ENCODE data around the gene RAPGEF1. TPM values are rescaled to one million over a fixed set of nuclear protein-coding genes. Genes with fewer than 3 reads are reported as not detected.
"Not testable (repeated sequence)": the region's sequence is repeated elsewhere in the genome, so short reads cannot be mapped to it uniquely, and the experiment has no call there.

Gene RAPGEF1
- total and polyA plus RNA-seq, 2 donors (not counting 1 experiment from before 2014, with no cell fraction given) = 33.3 to 42.8 TPM

GRCh38 chr9:131712151-131712716, 27.6 kb downstream of the RAPGEF1 start:
- H3K4me2 ChIP-seq (ENCODE audit: extremely low read depth, insufficient read depth, low read length) = no peak overlapping the region
- H4K20me1 ChIP-seq (ENCODE audit: control insufficient read depth, extremely low read depth, insufficient read depth, low read length) = no peaks in the 10 kb centered on the region
- no peaks in the 10 kb centered on the region for H3K27me3 ChIP-seq (ENCODE audit: control insufficient read depth, insufficient read depth, low read length)
- TF ChIP-seq CTCF (conservative IDR thresholded peaks at IDR 0.05 in 1 of 2, IDR thresholded peaks at IDR 0.05 in 1 of 2; ENCODE audit: low read depth in 1 of 2, low read length in 2 of 2) = no peak
- no peak for TF ChIP-seq EZH2 (IDR thresholded peaks at IDR 0.05; ENCODE audit: low read length, missing control alignments)
- H3K9me3 ChIP-seq (ENCODE audit: control insufficient read depth, insufficient read depth, low read depth, low read length) = no peaks in the 10 kb centered on the region
- H3K4me3 ChIP-seq (replicated peaks in 1 of 4; ENCODE audit: control extremely low read depth in 1 of 4, insufficient read depth in 1 of 4, low read depth in 3 of 4, low read length in 4 of 4) = no peak overlapping the region
- peaks cover 2% of the 10 kb centered on the region for H3K36me3 ChIP-seq (ENCODE audit: control insufficient read depth, insufficient read depth, low read length)
- peaks cover 39% of the 10 kb centered on the region for H3K79me2 ChIP-seq (ENCODE audit: control insufficient read depth, insufficient read depth, low read length)
- no peak overlapping the region for H3K9ac ChIP-seq (ENCODE audit: insufficient read depth, low read length)
- no peak overlapping the region for H2AFZ ChIP-seq (ENCODE audit: low read length)
- DNase-seq (ENCODE audit: low read depth in 2 of 2) = no peak
- no peak overlapping the region for H3K27ac ChIP-seq (ENCODE audit: insufficient read depth, low read length)
- peaks cover 26% of the 10 kb centered on the region for H3K4me1 ChIP-seq (ENCODE audit: control insufficient read depth, extremely low read depth, insufficient read depth, low read length)

- H3K4me2 ChIP-seq (ENCODE audit: extremely low read depth, insufficient read depth, low read length) = no peak overlapping the region
- H3K4me1 ChIP-seq (ENCODE audit: control insufficient read depth, extremely low read depth, insufficient read depth, low read length) = peaks cover 24% of the 10 kb centered on the region
- H3K9me3 ChIP-seq (ENCODE audit: control insufficient read depth, insufficient read depth, low read depth, low read length) = no peaks in the 10 kb centered on the region
- peaks cover 43% of the 10 kb centered on the region for H3K79me2 ChIP-seq (ENCODE audit: control insufficient read depth, insufficient read depth, low read length)
- no peak overlapping the region for H3K27ac ChIP-seq (ENCODE audit: insufficient read depth, low read length)
- H3K9ac ChIP-seq (ENCODE audit: insufficient read depth, low read length) = no peak overlapping the region
- H4K20me1 ChIP-seq (ENCODE audit: control insufficient read depth, extremely low read depth, insufficient read depth, low read length) = no peaks in the 10 kb centered on the region
- TF ChIP-seq EZH2 (IDR thresholded peaks at IDR 0.05; ENCODE audit: low read length, missing control alignments) (no peak), CTCF (conservative IDR thresholded peaks at IDR 0.05 in 1 of 2, IDR thresholded peaks at IDR 0.05 in 1 of 2; ENCODE audit: low read depth in 1 of 2, low read length in 2 of 2) (no peak)
- peak; percentile 19 to 69 for DNase-seq (ENCODE audit: low read depth in 2 of 2)
- no peak overlapping the region for H3K4me3 ChIP-seq (replicated peaks in 1 of 4; ENCODE audit: control extremely low read depth in 1 of 4, insufficient read depth in 1 of 4, low read depth in 3 of 4, low read length in 4 of 4)
- no peak overlapping the region for H2AFZ ChIP-seq (ENCODE audit: low read length)
- no peaks in the 10 kb centered on the region for H3K36me3 ChIP-seq (ENCODE audit: control insufficient read depth, insufficient read depth, low read length)
- no peaks in the 10 kb centered on the region for H3K27me3 ChIP-seq (ENCODE audit: control insufficient read depth, insufficient read depth, low read length)
Observed at GRCh38 chr9:131709771-131710431, 30.0 kb downstream of the RAPGEF1 start.

- not testable (repeated sequence) for H3K27me3 ChIP-seq (ENCODE audit: control insufficient read depth, insufficient read depth, low read length); H4K20me1 ChIP-seq (ENCODE audit: control insufficient read depth, extremely low read depth, insufficient read depth, low read length); DNase-seq (ENCODE audit: low read depth in 2 of 2); H3K4me2 ChIP-seq (ENCODE audit: extremely low read depth, insufficient read depth, low read length); H2AFZ ChIP-seq (ENCODE audit: low read length); H3K9me3 ChIP-seq (ENCODE audit: control insufficient read depth, insufficient read depth, low read depth, low read length); H3K9ac ChIP-seq (ENCODE audit: insufficient read depth, low read length); H3K4me3 ChIP-seq (replicated peaks in 1 of 4; ENCODE audit: control extremely low read depth in 1 of 4, insufficient read depth in 1 of 4, low read depth in 3 of 4, low read length in 4 of 4); H3K27ac ChIP-seq (ENCODE audit: insufficient read depth, low read length); H3K36me3 ChIP-seq (ENCODE audit: control insufficient read depth, insufficient read depth, low read length)
- Histone ChIP-seq H3K79me2 (ENCODE audit: control insufficient read depth, insufficient read depth, low read length) (peaks cover 44% of the 10 kb centered on the region), H3K4me1 (ENCODE audit: control insufficient read depth, extremely low read depth, insufficient read depth, low read length) (peaks cover 22% of the 10 kb centered on the region)
Observed at GRCh38 chr9:131709010-131709770, 30.7 kb downstream of the RAPGEF1 start.

All from fibroblast of lung (primary cell).